ENCODE results near the gene CRYL1. TPM values are rescaled to one million over a fixed set of nuclear protein-coding genes. Genes with fewer than 3 reads are reported as not detected.

The CRYL1 gene
- total RNA-seq, 1 experiment from 2014 or later, result 2.9 TPM

DNA sequence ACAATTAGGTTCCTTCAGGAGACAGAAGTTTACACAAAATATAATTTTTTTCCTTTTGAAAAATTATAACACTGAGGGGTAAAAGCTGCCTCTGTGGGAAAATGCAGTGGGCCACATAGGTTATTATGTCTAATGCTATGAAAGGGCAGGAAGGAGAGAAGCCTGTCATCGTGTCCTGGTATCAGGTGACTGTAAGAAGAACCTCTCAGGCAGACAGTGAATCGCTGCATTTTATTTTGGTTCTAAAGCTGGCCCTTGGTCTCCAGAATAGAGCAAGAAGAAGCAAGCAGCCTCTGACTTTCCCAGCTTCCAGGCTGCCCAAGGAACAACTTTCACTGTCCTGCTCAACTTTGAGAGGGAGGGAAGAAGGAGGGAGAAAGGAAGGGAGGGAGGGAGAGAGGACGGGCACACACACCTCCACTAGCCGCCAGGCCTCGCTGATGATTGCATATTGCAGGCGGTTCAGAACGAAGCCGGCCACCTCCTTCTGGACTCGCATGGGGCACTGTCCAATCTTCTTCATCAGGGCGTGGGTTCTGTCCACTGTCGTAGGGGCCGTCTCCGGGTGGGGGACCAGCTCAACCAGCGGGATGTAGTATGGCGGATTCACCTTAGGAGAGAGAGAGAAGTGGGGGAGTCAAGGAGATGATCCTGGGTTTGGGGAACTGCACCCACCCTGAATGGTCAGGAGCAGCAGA, 93.8 kb downstream of the CRYL1 start:
- ChIA-PET POLR2A (no interaction called here), CTCF (interaction anchor here (1.3 kb wide), 1 partner anchor 138 kb away, joined by 3 read pairs; no protein-coding TSS in a partner anchor)
- Mint-ChIP-seq H3K4me3 (no peak overlapping the region), H3K27me3 (ENCODE audit: low read depth) (peaks cover 24% of the 10 kb centered on the region), H3K4me1 (peaks cover 3% of the 10 kb centered on the region; the same call in 1 of the 2 replicates), H3K36me3 (no peaks in the 10 kb centered on the region), H3K27ac (no peak overlapping the region), H3K9me3 (peaks cover 7% of the 10 kb centered on the region)
- ATAC-seq, result no peak
- TF ChIP-seq, protein P1, sequence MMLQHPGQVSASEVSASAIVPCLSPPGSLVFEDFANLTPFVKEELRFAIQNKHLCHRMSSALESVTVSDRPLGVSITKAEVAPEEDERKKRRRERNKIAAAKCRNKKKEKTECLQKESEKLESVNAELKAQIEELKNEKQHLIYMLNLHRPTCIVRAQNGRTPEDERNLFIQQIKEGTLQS (CRISPR knock-in tag; conservative IDR thresholded peaks at IDR 0.05), result no peak
- TF ChIP-seq TEAD4 (CRISPR knock-in tag; IDR thresholded peaks at IDR 0.05) (no peak), NFYB (CRISPR knock-in tag; conservative IDR thresholded peaks at IDR 0.05; ENCODE audit: low read depth) (no peak), ZNF317 (CRISPR knock-in tag; IDR thresholded peaks at IDR 0.05; ENCODE audit: borderline replicate concordance, low read depth) (no peak), NFATC4 (CRISPR knock-in tag; IDR thresholded peaks at IDR 0.05) (no peak), FOXK1 (CRISPR knock-in tag; IDR thresholded peaks at IDR 0.05) (no peak), ZNF263 (CRISPR knock-in tag; IDR thresholded peaks at IDR 0.05; ENCODE audit: low read depth) (no peak), SOX15 (CRISPR knock-in tag; IDR thresholded peaks at IDR 0.05) (no peak)
- TF ChIP-seq, protein P2, sequence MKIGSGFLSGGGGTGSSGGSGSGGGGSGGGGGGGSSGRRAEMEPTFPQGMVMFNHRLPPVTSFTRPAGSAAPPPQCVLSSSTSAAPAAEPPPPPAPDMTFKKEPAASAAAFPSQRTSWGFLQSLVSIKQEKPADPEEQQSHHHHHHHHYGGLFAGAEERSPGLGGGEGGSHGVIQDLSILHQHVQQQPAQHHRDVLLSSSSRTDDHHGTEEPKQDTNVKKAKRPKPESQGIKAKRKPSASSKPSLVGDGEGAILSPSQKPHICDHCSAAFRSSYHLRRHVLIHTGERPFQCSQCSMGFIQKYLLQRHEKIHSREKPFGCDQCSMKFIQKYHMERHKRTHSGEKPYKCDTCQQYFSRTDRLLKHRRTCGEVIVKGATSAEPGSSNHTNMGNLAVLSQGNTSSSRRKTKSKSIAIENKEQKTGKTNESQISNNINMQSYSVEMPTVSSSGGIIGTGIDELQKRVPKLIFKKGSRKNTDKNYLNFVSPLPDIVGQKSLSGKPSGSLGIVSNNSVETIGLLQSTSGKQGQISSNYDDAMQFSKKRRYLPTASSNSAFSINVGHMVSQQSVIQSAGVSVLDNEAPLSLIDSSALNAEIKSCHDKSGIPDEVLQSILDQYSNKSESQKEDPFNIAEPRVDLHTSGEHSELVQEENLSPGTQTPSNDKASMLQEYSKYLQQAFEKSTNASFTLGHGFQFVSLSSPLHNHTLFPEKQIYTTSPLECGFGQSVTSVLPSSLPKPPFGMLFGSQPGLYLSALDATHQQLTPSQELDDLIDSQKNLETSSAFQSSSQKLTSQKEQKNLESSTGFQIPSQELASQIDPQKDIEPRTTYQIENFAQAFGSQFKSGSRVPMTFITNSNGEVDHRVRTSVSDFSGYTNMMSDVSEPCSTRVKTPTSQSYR (CRISPR knock-in tag; IDR thresholded peaks at IDR 0.05), result no peak
- TF ChIP-seq, protein P3, sequence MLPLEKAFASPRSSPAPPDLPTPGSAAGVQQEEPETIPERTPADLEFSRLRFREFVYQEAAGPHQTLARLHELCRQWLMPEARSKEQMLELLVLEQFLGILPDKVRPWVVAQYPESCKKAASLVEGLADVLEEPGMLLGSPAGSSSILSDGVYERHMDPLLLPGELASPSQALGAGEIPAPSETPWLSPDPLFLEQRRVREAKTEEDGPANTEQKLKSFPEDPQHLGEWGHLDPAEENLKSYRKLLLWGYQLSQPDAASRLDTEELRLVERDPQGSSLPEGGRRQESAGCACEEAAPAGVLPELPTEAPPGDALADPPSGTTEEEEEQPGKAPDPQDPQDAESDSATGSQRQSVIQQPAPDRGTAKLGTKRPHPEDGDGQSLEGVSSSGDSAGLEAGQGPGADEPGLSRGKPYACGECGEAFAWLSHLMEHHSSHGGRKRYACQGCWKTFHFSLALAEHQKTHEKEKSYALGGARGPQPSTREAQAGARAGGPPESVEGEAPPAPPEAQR (CRISPR knock-in tag; IDR thresholded peaks at IDR 0.05), result no peak
- TF ChIP-seq, protein P4, sequence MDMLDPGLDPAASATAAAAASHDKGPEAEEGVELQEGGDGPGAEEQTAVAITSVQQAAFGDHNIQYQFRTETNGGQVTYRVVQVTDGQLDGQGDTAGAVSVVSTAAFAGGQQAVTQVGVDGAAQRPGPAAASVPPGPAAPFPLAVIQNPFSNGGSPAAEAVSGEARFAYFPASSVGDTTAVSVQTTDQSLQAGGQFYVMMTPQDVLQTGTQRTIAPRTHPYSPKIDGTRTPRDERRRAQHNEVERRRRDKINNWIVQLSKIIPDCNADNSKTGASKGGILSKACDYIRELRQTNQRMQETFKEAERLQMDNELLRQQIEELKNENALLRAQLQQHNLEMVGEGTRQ (CRISPR knock-in tag; IDR thresholded peaks at IDR 0.05), result no peak
- DNase-seq (ENCODE audit: low spot score), result no peak

DNA sequence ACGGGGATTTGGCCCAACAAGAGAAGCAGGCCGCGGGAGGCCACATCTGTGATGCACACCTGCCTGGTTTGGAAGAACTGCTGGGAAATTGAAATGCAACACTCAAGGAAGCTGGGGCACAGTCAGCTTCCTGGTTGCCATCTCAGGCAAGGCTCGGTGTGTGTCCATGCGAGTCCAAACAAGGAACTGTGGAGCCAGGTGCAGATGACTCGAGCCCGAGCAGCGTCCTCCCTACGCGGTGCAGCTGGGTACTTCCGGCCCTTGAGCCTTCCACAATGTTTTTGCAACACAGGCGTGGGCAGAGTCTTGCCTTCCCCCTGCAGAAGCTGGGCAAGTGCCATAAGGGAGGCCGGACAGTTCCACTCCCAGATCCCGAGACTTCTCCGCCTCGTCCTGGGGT, 94.6 kb downstream of the CRYL1 start:
- peaks cover 17% of the 10 kb centered on the region for H3K27me3 Mint-ChIP-seq (ENCODE audit: low read depth)
- no peak overlapping the region for H3K27ac Mint-ChIP-seq
- ChIA-PET CTCF (interaction anchor here (1.3 kb wide), 1 partner anchor 137 kb away, joined by 3 read pairs; no protein-coding TSS in a partner anchor), POLR2A (no interaction called here)
- no peak overlapping the region for H3K4me3 Mint-ChIP-seq
- H3K4me1 Mint-ChIP-seq, result peaks cover 8% of the 10 kb centered on the region
- H3K9me3 Mint-ChIP-seq, result peaks cover 7% of the 10 kb centered on the region
- no peaks in the 10 kb centered on the region for H3K36me3 Mint-ChIP-seq
- DNase-seq (ENCODE audit: low spot score) (no peak), ATAC-seq (no peak)
- TF ChIP-seq TCF7 (CRISPR knock-in tag; IDR thresholded peaks at IDR 0.05; ENCODE audit: low read depth) (no peak), ZNF423 (CRISPR knock-in tag; IDR thresholded peaks at IDR 0.05) (no peak), TEAD1 (CRISPR knock-in tag; IDR thresholded peaks at IDR 0.05) (no peak), KAT7 (CRISPR knock-in tag; IDR thresholded peaks at IDR 0.05; ENCODE audit: borderline replicate concordance) (no peak), EMX1 (CRISPR knock-in tag; IDR thresholded peaks at IDR 0.05) (no peak), ZNF121 (CRISPR knock-in tag; IDR thresholded peaks at IDR 0.05) (no peak), HMGA2 (CRISPR knock-in tag; IDR thresholded peaks at IDR 0.05) (no peak)
- TF ChIP-seq, protein P5, sequence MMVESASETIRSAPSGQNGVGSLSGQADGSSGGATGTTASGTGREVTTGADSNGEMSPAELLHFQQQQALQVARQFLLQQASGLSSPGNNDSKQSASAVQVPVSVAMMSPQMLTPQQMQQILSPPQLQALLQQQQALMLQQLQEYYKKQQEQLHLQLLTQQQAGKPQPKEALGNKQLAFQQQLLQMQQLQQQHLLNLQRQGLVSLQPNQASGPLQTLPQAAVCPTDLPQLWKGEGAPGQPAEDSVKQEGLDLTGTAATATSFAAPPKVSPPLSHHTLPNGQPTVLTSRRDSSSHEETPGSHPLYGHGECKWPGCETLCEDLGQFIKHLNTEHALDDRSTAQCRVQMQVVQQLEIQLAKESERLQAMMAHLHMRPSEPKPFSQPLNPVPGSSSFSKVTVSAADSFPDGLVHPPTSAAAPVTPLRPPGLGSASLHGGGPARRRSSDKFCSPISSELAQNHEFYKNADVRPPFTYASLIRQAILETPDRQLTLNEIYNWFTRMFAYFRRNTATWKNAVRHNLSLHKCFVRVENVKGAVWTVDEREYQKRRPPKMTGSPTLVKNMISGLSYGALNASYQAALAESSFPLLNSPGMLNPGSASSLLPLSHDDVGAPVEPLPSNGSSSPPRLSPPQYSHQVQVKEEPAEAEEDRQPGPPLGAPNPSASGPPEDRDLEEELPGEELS (CRISPR knock-in tag; IDR thresholded peaks at IDR 0.05), result no peak
- TF ChIP-seq, protein P6, sequence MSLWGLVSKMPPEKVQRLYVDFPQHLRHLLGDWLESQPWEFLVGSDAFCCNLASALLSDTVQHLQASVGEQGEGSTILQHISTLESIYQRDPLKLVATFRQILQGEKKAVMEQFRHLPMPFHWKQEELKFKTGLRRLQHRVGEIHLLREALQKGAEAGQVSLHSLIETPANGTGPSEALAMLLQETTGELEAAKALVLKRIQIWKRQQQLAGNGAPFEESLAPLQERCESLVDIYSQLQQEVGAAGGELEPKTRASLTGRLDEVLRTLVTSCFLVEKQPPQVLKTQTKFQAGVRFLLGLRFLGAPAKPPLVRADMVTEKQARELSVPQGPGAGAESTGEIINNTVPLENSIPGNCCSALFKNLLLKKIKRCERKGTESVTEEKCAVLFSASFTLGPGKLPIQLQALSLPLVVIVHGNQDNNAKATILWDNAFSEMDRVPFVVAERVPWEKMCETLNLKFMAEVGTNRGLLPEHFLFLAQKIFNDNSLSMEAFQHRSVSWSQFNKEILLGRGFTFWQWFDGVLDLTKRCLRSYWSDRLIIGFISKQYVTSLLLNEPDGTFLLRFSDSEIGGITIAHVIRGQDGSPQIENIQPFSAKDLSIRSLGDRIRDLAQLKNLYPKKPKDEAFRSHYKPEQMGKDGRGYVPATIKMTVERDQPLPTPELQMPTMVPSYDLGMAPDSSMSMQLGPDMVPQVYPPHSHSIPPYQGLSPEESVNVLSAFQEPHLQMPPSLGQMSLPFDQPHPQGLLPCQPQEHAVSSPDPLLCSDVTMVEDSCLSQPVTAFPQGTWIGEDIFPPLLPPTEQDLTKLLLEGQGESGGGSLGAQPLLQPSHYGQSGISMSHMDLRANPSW (CRISPR knock-in tag; conservative IDR thresholded peaks at IDR 0.05; ENCODE audit: low read depth), result no peak
- TF ChIP-seq, protein P7, sequence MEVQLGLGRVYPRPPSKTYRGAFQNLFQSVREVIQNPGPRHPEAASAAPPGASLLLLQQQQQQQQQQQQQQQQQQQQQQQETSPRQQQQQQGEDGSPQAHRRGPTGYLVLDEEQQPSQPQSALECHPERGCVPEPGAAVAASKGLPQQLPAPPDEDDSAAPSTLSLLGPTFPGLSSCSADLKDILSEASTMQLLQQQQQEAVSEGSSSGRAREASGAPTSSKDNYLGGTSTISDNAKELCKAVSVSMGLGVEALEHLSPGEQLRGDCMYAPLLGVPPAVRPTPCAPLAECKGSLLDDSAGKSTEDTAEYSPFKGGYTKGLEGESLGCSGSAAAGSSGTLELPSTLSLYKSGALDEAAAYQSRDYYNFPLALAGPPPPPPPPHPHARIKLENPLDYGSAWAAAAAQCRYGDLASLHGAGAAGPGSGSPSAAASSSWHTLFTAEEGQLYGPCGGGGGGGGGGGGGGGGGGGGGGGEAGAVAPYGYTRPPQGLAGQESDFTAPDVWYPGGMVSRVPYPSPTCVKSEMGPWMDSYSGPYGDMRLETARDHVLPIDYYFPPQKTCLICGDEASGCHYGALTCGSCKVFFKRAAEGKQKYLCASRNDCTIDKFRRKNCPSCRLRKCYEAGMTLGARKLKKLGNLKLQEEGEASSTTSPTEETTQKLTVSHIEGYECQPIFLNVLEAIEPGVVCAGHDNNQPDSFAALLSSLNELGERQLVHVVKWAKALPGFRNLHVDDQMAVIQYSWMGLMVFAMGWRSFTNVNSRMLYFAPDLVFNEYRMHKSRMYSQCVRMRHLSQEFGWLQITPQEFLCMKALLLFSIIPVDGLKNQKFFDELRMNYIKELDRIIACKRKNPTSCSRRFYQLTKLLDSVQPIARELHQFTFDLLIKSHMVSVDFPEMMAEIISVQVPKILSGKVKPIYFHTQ (CRISPR knock-in tag; IDR thresholded peaks at IDR 0.05), result no peak

Measured in WTC11 (cell line).